HG03196 (cell line): ENCODE measurements around the gene TAOK1.
"Not testable (repeated sequence)": the region's sequence is repeated elsewhere in the genome, so short reads cannot be mapped to it uniquely, and the experiment has no call there.

Source experiments
- ATAC-seq: cut with Tn5 transposase; IDR thresholded peaks from one replicate; pipeline ENCODE4 v1.9.1; 2021; ENCODE audit not compliant: unreplicated experiment

The TAOK1 gene

DNA sequence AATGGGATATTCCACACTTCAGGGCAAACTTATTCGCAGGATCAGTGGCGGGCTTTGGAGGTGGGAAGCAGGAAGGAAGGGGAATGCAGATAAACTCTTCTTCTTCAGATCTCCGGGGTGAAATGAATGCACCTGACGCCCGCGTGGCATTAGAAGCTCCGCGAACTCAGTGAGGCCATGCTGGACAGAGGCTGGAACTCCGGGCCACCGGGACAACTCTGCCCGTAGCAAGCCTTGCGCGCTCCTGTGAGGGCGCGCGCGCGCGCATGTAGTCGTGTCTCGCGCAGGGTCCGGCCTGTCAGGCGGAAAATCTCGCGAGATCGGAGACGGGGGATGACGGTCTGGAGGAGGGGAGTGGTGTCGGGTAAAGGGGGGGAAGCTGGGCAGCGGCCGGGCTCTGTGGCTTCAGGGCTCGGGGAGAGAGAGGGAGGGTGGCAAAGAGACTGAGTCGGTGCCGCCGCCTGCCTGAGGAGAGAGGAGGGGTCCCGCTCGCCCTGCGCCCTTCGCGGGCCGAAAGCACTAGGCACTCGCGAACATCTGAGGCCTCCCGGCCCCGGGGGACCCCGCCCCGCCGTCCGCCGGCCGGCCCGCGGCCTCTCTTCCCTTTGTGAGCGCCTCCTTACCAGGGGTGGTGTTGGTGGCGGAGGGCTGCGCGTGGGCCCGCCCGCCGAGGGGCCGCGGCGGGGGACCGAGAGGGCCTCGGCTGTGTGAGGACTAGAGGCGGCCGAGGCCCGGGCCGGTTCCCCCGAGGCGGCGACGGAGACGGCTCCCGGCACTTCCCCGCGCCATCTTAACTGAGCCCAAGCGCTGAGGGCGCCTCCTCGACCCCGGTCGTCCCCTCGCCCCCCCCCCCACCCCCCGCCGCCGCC lies at the start of gene TAOK1:
TAOK1 (plus strand) TSS at position 382 of the 869 bp plus-strand sequence. CDS start 61,186 bp downstream, outside the sequence.
- peak; percentile 79 for ATAC-seq

DNA sequence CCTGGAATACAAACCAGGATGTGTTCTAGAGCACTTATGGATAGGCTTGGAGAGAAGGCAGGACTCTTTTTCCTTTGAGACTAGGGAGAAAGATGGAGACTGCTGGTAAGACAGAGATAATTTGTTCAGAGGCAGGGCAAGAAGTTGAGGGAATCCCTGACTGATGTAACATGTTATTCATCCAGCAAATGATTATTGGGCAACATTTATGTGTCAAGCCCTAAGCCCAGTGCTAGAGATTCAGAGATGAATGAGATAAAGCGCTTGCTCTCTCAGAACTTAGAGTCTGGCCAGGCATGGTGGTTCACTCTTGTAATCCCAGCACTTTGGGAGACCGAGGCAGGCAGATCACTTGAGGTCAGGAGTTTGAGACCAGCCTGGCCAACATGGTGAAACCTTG lies 48.4 kb upstream of the TAOK1 start:
- no peak for ATAC-seq

- ATAC-seq, result no peak
These were observed 47.9 kb upstream of the TAOK1 start for GRCh38 chr17:29342158-29342765.

DNA sequence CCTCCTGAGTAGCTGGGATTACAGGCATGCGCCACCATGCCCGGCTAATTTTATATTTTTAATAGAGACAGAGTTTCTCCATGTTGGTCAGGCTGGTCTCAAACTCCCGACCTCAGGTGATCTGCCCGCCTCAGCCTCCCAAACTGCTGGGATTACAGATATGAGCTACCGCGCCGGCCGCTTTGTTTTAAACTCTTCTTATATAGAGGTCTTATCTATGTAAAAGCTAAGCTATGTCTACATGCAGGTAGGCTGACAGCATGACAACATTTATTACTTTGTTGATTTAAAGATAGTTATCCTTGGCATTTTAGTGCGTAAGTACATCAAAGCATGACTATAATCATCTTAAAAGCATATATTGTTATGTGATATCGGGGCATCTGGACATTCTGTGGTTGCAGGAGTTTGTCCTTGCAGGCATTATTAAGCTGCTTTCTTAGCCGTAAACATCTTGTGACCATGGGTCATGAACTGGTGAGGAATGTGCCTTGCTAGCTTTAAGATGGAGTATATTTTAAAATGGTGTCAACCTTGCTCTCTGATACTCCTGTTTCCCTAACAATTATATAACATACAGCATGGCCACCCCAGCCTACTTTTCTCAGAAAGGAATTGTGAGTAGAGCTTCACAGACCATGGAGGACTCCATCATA lies 45.8 kb upstream of the TAOK1 start:
- ATAC-seq, result no peak

- ATAC-seq, result no peak
These were observed 45.1 kb upstream of the TAOK1 start for GRCh38 chr17:29345066-29345465.

- not testable (repeated sequence) for ATAC-seq
These were observed 44.7 kb upstream of the TAOK1 start for GRCh38 chr17:29345470-29345869.

GRCh38 chr17:29346462-29346861 lies 43.7 kb upstream of the TAOK1 start:
- ATAC-seq, result no peak

DNA sequence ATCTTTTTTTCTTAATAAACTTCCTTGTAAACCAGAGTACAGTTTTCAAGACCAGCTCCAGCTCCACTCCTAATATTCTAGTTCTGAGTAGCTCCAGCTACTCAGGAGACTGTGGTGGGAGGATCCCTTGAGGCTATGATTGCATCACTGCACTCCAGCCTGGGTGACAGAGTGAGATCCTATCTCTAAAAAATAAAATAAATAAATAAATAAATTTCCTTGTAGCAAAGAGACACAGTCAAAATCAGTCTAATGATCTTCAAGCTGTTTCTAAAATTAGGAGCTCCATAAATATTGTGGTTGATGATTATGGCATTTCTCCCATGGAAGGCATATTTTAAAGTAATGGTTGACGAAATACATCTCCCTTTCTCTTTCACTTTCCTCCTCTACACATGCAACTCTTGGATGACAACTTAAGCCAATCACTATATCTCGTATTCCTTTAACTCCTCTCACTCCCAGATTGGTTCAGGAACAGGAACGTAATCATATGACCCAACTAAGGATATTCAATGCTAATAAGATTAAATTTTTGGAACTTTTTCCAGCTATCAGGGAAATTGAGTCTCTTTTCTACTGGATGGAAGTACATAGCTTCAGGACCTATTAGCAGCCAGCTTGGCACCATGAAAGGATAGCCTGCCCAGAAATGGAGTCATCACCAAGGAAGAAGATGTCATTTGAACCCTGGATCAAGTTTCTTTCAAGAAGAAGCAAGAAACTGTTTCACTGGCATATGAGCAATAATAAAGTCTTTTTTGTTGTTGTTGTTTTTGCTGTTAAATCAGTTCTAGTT lies 42.1 kb upstream of the TAOK1 start:
- ATAC-seq, result no peak

DNA sequence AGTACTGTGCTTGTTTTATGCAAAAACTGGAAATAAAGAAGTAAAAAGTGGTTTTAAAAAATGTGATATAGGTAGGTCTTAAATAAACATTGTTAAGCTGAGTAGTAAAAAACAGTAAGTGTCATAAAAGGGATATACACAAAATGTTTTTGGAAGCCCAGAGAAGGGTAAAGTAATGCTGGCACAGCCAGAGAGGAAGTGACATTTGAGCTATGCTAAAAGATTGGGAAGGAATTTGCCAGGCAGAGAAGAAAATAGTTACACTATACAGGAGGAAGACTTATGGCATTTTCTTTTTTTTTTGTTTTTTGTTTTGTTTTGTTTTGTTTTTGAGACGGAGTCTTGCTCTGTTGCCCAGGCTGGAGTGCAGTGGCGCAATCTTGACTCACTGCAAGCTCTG lies 40.8 kb upstream of the TAOK1 start:
- ATAC-seq, result no peak

DNA sequence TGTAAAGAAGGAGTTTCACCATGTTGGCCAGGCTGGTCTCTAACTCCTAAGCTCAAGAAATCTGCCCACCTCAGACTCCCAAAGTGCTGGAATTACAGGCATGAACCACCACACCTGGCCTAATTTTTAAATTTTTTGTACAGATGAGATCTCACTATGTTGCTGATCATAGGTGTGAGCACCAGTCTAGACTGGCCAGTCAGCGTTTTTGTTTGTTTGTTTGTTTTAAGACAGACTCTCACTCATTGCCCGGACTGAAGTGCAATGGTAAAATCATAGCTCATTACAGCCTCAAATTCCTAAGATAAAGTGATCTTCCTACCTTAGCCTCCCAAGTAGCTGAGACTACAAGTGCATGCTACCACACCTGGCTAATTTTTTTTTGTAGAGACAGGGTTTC lies 38.0 kb upstream of the TAOK1 start:
- ATAC-seq, result no peak

- no peak for ATAC-seq
These were observed 32.9 kb upstream of the TAOK1 start for GRCh38 chr17:29357232-29357631.

- ATAC-seq, result no peak
These were observed 32.3 kb upstream of the TAOK1 start for GRCh38 chr17:29357821-29358232.

DNA sequence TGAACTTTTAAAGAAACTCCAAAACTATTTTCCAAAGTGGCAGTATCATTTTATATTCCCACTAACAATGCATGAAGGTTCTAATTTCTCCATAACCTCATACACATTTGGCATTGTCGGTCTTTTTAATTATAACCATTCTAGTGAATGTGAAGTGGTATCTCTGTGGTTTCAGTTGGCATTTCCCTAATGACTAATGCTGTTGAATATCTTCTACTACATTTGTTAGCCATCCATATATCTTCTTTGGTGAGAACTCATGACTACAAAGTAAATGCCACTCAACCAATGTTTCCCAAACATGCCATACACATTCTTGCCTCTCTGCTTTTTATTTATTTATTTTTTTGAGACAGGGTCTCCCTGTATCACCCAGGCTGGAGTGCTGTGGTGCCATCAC lies 31.7 kb upstream of the TAOK1 start:
- ATAC-seq, result no peak

- no peak for ATAC-seq
These were observed 30.4 kb upstream of the TAOK1 start for GRCh38 chr17:29359777-29360176.

GRCh38 chr17:29363716-29364115 lies 26.4 kb upstream of the TAOK1 start:
- no peak for ATAC-seq

GRCh38 chr17:29364691-29365090 lies 25.5 kb upstream of the TAOK1 start:
- no peak for ATAC-seq

DNA sequence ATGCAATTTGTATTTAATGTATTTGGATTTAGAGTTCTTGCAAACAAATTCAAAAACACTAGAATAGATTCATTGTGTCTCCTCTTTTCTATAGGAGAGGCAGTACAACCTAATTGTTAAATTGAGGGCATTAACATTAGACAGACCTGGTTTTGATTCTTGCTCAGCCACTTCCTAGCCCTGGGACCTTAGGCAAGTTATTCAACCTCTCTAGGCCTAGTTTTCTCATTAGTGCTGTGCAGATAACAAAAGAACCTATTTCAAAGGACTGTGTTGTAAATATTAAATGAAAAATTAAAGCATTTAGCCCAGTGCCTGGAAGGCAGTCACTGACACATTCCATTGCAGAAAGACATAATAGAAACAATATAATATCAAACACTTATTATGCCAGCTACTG lies 22.0 kb upstream of the TAOK1 start:
- ATAC-seq, result no peak

DNA sequence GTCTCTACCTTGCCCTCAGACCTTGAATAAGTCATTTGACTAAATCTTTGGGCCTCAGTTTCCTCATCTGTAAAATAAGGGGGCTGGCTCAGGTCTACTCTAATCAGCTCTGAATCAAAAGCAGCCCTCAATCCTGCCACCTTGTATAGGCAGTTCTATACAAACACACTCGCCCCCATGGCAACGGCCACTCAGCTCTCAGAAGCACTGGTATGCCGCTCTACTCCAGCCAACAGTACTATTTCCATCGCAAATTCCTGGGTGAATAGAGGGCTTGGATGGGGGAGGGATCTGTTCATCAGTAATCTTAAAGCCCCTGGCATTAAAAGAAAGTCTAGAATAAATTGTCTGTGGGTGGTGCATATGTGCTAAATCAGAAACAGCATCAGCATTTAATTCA lies 21.2 kb upstream of the TAOK1 start:
- no peak for ATAC-seq

DNA sequence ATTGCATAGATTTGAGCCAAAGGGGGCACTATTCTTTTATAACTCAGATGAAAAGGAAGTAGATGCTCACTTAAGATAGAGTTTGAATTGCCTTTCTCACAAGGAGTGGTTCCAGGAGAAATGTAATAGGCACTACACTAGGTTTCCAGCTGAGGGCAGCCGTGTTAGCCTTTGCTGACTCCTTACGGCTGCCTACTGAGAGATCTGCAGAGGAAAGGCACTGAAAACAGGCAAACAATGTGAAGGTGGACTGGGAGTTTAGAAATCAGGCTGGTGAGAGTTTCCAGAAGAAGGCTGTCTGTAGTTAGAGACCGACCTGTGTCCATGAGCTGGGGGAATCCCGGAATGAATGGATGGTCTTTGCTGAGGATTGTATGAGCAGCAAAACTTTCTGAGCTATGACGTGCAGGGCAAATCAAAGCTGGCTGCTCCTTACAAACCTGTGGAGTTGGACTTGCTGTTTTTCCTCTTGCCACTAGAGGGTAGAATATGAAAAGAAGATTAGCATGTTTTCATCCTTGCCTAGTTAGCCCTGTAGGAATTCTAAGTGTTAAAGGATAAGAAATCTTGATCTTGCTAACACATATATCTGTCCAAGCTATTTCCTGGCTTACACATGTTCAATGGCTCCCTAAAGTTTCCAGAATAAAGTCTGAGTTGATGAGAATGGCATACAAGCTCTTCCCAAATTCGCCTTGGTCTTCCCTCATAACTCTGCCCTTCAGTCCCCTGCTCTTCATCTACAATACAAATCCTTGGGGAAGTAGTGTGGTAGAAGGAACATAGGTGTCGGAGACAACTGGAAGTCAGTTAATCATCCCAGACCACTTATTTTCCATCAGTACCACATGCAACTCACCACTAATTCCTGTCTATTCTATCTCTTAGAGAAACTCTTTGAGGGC lies 20.1 kb upstream of the TAOK1 start:
- no peak for ATAC-seq

GRCh38 chr17:29376667-29377270 lies 13.4 kb upstream of the TAOK1 start:
- ATAC-seq, result no peak
